NB4 (cell line): ENCODE results near the gene VTCN1.

Experiments
- MYC ChIP-seq: IDR thresholded peaks from 2 replicates; pipeline ENCODE4 v1.6.1; 2011; ENCODE audit warnings: low read depth, low read length
- POLR2A ChIP-seq: IDR thresholded peaks from 2 replicates; pipeline ENCODE4 v1.6.1; 2011; ENCODE audit warnings: mild to moderate bottlenecking; ENCODE audit not compliant: insufficient read length; ENCODE audit errors: extremely low read depth
- TF ChIP-seq, protein P1 (sequence below): IDR thresholded peaks from one replicate; pipeline ENCODE4 v1.5.1; 2012; ENCODE audit warnings: low read depth, low read length
- TF ChIP-seq, protein P2 (sequence below): IDR thresholded peaks from 2 replicates; pipeline ENCODE4 v1.6.1; 2011; ENCODE audit warnings: low read depth, low read length

DNA sequence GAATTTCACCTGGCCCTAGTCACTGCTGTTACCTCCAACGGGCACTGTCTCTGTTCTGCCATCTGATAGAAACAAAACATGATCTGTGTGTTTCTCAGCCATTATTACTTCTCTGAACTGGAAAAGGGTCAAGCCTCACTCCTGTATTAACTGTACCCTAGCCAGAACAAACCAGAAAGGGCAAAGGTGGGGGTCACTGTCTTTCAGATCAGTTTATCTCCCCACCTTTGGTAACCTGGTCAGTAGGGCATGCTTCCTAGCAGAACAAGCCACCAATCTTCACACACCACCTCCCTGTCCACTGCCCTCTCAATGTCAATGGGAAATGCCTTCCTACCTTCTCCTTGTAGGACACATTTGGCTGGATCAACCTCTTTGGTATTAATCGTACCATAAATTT is 93.0 kb downstream of the VTCN1 start:
- TF ChIP-seq, protein P1, sequence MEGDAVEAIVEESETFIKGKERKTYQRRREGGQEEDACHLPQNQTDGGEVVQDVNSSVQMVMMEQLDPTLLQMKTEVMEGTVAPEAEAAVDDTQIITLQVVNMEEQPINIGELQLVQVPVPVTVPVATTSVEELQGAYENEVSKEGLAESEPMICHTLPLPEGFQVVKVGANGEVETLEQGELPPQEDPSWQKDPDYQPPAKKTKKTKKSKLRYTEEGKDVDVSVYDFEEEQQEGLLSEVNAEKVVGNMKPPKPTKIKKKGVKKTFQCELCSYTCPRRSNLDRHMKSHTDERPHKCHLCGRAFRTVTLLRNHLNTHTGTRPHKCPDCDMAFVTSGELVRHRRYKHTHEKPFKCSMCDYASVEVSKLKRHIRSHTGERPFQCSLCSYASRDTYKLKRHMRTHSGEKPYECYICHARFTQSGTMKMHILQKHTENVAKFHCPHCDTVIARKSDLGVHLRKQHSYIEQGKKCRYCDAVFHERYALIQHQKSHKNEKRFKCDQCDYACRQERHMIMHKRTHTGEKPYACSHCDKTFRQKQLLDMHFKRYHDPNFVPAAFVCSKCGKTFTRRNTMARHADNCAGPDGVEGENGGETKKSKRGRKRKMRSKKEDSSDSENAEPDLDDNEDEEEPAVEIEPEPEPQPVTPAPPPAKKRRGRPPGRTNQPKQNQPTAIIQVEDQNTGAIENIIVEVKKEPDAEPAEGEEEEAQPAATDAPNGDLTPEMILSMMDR, result no peak
- TF ChIP-seq POLR2A (no peak), MYC (no peak)
- TF ChIP-seq, protein P2, sequence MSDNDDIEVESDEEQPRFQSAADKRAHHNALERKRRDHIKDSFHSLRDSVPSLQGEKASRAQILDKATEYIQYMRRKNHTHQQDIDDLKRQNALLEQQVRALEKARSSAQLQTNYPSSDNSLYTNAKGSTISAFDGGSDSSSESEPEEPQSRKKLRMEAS, result no peak
